ENCODE measurements around the gene MASP2.

Gene MASP2

GRCh38 chr1:10987840-10988417, 59.1 kb downstream of the MASP2 start:
- no peak for DNase-seq

GRCh38 chr1:10986525-10986890, 60.5 kb downstream of the MASP2 start:
- no peak for DNase-seq

GRCh38 chr1:10980841-10981727, 66.0 kb downstream of the MASP2 start:
- DNase-seq = no peak

GRCh38 chr1:10980094-10980577, 66.9 kb downstream of the MASP2 start:
- no peak for DNase-seq

- no peak for DNase-seq
Observed at GRCh38 chr1:10979483-10979920, 67.5 kb downstream of the MASP2 start.

GRCh38 chr1:10978719-10979118, 68.3 kb downstream of the MASP2 start:
- DNase-seq = no peak

Data from activated CD8-positive, alpha-beta memory T cell treated with anti-CD3 and anti-CD28 coated beads, Interleukin-2, amount 50 U/mL, for 48 hours (primary cell).